Fibroblast of peridontal ligament (primary cell): Measurements from ENCODE around the gene SPATA18.

Experiments
- DNase-seq: peaks from one replicate; pipeline ENCODE4 v3.0.0-alpha.2; 2010; ENCODE audit errors: extremely low read depth

SPATA18 gene, protein sequence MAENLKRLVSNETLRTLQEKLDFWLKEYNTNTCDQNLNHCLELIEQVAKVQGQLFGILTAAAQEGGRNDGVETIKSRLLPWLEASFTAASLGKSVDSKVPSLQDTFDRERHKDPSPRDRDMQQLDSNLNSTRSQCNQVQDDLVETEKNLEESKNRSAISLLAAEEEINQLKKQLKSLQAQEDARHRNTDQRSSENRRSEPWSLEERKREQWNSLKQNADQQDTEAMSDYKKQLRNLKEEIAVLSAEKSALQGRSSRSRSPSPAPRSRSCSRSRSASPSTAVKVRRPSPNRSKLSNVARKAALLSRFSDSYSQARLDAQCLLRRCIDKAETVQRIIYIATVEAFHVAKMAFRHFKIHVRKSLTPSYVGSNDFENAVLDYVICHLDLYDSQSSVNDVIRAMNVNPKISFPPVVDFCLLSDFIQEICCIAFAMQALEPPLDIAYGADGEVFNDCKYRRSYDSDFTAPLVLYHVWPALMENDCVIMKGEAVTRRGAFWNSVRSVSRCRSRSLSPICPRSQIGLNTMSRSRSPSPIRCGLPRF

DNA sequence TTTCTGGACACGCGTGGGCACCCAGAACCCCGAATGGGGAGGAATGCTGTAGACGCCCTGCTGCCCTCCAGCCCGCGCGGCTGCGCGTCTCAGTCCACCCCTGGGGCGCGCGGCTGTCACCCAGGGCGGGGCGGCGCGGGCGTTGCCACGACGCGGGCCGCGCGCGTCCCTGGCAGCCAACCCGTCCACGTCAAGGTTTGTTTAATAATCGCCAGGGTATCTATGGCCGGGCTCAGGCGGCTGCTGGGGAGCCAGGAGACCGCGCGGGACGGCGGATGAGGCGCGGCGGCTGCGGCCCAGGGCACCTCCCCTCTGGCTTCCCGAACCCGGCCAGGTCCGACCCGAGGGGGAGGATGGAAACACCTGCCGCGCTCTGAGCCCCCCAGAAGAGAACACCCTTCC is at the start of gene SPATA18:
TSS of gene SPATA18 (plus strand) at position 92 of the 402 bp plus-strand sequence. CDS start 401 bp downstream, outside the sequence.
- DNase-seq: peak; percentile 30

DNA sequence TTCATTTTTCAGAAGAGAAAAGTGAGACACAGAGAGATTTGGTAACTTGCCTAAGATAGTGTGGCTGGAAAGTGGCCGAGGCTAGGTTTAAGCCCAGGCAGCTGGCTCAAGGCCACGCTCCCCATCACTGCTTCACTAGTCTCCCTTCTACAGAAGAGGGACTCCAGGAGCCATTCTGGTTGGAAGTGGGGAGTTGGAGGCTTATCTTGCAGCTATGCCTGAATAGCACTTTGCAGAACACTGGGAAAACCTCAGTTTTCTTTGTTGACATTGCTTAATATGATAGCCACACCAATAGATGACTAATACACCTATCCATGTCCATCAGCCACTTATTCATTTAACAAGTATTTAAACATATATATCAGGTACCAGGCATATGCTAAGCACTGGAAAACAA is 49.5 kb upstream of the SPATA18 start:
- no peak for DNase-seq

DNA sequence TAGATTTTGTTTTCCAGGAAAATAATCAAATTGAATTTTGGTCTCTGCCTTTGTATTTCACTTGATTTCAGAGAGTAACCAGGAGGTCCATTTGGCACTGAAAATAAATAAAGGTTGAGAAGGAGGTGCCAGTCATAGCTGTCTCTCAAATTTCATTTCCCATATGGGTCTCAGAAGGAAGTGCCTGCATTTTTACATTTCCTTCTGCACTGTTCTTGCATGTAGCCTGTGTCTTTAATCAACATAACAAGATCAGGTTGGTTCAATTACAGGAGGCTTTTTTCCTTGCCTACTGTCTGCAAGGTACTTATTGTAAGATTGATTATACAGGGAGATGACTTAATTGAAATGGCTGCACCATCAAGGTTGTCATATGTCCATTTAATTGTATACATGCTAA is 46.7 kb upstream of the SPATA18 start:
- DNase-seq: no peak

DNA sequence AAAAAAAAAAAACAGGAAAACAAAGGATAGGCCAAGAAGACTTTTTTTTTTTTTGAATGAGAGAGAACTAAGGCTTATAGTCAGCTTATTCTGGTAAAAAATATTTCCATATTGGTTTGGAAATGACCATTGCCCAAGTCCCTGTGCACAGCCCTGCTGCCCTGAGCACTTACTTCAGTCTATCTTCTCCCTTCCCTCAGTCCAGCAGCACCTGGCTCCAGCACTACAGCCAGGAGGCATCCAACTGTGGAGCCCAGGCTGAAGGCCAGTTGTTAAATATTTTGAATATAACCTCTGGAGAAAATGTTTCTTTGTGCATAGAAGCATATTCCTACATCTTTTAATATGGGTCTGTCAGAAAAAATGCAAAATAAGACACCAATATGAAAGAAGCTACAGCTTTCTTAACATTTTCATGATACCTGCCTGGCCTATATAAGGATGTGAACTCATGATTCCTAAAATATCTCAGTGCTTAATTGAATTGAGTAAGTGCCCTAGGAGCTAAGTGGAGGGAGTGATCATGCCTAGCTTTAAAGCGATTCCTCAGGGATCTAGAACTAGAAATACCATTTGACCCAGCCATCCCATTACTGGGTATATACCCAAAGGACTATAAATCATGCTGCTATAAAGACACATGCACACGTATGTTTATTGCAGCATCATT is 45.4 kb upstream of the SPATA18 start:
- no peak for DNase-seq

DNA sequence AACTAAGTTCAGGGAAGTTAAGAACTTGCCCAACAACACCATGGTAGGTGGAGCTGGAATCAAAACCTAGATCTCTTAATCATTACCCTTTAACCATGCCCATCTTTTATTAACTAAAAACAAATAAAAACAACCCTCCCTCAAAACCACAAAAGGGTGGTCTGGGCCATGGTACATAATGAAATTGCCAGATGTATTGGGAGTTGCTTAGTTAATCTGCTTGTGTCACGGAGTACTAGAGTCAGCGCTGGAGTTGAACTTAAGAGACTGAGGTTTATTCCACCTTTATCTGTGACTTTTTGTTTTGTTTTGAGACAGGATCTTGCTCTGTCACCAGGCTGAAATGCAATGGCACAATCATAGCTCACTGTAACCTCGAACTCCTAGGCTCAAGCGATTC is 44.2 kb upstream of the SPATA18 start:
- DNase-seq: no peak

DNA sequence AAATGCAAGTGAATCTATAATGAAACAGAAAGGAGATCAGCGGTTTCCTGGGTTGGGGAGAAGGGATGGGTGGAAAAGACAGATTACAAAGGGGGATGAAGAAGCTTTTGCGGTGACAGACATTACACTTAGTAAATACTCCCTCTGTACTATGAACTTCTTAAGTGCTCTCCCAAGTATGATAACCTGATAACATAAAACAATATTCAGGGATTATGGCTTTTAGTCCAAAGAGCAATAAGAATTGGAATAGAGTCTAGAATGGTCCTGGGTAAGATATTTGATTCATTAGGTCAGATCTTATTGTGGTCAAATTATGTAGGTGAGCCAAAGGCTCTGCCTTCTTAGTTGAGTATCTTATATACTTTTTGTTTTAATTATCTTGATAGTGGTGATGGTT is 40.1 kb upstream of the SPATA18 start:
- no peak for DNase-seq

DNA sequence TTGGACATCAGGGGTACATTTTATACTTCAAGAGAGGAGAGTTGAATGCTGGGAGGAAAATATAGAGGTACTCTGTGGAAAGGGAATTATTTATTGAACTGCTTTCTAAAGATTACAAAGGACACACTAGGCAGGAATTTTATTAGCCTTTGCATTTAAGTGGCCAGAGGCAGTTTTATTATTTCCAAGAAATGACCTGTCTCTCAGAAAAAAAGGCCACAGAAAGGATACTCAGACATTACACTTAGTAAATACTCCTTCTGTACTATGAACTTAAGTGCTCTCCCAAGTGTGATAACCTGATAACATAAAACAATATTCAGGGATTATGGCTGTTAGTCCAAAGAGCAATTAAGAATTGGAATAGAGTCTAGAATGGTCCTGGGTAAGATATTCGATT is 38.5 kb upstream of the SPATA18 start:
- DNase-seq: no peak

DNA sequence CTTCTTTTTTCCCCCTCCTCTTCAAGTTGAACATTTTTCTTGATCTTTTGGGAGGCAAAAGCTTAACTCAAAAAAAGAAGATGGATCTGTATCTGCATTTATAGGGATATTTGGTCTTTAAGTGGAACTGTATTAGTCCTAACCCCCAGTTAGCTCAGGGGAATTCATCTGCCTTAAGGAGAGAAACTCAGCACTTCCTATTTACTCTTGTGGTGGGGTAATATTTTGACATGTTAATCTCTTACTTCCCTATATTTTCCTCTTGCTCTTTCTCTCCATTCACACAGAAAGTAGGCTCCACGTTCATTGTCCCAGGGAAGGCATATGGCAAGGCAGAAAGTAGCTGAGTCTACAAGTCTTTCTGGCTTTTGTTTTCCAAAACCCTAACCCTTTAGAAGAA is 36.2 kb upstream of the SPATA18 start:
- DNase-seq: peak; percentile 10

DNA sequence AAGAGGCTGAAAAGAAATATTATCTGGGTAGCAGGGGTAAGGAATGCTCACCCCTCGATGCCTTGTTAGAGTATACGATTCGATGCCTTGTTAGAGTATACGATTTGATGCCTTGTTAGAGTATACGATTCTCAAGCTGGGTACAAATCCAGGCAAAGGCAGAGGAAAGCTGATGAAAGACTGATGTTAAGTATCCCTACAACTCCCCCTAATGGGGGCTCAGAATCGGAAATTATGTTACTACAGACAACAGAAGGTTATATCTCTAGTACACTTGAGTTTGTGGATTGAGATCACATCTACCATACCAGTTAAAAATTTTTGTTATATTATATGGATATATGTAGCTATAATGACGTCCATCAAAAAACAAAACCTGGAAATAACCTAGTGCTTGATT is 35.7 kb upstream of the SPATA18 start:
- peak; percentile 74 for DNase-seq

DNA sequence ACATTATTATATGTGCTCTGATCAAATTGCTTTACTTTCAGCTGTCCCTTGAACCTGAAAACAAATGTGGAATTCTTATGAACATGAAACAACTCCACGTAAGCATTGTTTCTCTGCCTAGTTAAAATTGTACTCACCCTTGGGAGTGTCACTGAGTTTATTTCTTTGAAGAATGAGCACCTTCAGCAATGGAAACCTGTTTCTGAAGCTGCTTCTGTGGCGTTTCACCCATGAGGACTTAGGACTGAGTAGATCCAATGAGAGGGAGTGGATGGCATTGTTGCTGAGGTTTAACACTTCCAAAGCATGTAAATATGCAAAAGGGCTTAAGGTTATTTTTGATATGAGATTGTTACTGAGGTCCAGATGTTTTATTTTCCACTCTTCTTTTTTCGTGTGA is 34.1 kb upstream of the SPATA18 start:
- no peak for DNase-seq

DNA sequence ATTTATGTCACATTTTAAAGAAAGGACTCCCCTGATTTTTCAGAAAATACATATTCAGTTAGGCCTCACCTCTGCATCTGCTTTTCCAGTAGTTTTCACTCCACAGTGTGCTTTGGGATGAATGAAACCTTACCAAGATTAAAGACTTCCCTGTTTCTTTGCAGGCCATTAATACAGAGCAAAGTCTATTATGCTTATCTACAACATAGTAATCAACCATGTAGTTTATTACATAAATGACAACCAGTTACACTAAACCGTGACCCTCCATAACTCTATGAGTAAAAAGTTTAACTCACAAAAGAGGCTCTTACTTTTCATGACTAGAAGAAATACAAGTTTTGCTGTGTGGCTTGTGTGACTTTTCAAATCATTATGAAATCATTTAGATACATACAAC is 33.3 kb upstream of the SPATA18 start:
- no peak for DNase-seq

DNA sequence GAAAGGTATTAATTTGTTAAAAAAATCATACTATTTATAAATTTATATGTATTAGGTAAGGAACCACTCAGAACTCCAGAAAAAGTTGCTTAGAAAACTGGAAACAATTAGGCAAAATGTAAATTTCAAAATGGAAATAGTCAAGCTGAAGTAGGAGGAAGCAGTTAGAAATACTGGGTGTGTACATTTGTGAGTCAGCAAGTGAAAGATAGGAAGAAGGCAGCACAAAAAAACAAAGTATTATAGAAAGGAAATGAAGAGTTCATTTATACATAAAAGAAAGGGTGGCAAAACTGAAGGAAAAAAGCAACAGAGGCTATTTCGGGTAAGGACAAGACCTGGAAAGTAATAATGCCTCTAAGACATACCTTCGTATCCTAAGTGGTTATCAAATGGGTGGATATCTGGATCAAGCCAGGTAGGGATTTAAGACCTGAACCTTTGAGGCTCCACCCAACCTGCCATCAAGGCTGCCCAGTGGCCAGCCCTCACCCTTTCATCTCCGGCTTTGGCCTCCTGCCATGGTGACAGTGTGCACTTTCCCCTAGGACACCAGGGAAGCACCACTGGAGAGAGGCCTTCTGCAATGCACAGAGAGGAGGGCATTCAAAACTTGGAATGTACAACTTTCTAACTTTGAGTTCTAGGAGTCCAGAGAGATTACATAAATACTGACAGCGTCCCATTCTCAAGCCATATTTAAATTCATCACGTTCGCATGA is 31.0 kb upstream of the SPATA18 start, which contains the start of gene LRRC66:
TSS of gene LRRC66 (minus strand) at position 428 of the 722 bp plus-strand sequence. CDS start 2,750 bp downstream, outside the sequence.
- DNase-seq: peak; percentile 16

DNA sequence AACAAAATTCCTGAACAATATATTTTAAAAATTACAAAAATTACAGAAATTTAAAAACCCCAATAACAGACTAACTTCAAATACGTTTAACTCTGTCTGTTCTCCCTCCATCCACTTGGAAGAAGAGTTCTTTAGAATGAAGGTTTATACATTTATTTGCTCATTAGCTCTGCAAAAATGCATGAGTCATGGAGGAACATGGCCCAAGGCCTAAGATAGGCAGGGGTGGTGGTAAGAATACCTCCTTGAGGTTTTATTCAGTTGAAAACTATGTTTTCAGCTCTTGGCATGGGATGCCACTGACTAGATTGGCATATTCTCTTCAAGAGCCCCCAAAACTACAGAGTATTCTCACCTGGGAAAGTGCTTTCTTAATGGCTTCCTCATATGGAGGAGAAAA is 22.1 kb upstream of the SPATA18 start:
- peak; percentile 65 for DNase-seq

DNA sequence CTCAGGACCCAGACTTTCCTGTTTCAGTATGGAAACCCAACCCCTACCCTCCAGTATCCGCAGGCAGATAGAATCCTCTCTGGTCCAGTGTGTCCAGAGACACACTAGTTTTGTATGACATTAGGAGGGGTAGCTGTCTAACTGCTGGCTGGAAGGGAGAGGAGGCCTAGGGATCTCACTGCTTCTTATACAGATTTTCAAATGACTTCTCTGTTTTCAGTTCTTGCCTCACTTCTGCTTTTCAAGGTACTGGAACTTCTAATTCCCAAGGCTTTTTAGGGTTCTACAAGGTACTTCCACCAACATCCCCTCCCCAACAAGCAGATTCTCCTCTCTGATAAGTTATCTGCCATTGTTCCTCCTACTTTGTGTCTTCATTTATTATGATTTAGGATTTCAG is 19.1 kb upstream of the SPATA18 start:
- DNase-seq: no peak

DNA sequence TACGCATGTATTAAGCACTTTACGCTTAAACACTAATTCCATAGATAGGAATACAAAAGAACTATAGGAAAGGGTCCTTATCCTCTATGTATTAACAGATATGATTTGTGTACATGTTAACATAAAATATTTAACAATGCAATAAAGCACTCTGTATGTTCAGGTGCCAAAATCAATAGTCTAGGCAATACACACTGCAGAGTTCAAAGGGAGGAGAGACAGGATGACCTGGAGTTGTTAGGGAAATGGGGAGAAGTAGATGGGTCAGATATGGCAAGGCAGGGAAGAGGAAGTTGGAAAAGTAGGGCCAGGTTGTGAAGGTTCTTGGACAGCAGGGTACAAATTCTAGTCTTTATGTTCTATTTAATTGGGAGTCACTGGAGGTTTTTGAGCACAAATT is 15.9 kb upstream of the SPATA18 start:
- no peak for DNase-seq

DNA sequence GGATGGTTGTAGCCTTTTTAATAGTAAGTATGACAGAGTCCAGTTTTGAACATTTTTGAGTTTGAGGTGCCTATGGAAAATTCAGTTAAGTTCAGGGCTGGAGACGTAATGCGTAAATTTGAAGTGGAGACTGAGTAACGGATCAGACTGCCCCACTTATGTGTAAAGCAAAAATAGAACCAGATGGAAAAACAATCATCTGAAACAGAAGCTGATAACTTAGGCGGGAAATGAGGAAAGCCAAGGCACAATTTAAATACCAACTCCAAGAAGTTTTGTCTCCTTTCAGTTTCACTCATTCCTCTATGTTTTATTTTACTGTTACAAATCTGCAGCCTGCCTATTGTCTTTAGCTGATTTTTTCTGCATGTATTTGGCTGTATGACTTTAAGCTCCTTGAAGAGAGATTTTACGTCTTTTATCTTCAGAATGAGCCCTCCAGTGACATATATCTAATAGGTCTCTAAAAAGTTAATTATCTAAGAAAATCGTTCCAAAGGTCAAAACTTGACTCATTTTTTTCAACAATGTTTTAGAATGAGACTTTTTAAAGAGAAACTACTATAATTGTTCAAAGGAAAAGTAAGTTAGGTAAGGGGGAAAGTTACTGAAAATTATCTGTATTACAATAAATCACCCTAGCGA is 14.1 kb upstream of the SPATA18 start:
- peak; percentile 70 for DNase-seq

DNA sequence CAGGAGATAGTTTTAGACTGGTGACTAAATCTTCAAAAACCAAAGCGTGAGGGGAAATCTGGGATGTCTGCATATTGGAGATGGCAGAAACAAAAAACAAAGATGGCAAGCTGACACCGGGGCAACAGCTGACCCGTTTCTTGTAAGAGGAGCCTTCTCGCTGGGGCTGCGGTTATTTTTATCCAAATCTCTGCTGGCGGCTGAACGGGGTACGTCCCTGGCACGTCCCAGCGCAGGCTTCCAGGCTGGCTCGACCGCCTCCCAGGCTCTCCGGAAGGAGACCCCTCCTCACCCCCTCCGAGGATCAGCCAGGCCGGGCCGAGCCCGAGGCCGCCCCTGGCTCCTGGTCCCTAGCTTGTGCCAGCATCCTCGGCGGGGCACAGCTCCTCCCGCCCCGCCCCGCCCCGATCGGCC is 13.4 kb upstream of the SPATA18 start:
- peak; percentile 52 for DNase-seq

DNA sequence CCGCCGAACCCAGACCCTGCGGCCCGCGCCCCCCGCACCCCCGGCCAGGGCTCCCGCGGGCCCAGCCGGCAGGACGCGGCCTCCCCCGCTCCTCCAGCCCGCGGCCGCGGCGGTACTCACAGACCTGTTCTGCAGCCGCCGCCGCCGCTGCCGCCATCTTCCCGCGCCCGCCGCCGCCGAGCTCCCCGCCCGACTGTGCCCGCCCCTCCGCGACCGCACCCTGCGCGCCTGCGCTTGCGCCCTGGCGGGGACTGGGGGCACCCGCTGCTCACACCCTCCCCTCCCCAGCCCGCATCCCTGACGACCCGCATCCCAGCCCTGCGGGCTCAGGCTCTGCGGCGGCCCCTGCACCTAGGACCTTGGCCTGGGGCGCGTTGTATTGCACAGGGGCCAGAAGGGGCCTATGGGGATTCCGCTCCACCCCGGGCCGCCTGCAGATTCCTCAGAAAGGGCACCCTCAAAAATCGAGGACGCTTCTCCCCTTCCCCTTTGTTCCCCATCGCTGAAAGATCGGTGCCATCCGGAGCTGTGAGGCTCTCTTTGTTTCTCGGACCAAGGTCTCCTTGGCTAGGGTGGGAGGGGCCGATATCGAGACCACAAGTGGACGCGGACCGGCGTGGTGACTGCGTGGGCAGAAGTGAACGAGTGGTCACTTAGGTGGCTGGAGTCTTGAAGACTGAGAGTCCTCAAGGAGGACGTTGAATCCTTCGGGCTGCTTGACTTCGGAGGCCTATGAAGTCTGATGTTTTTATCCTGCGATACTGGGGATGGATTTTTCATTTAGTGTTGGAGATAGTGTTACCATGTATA is 12.8 kb upstream of the SPATA18 start, which contains the start of gene SGCB:
TSS of gene SGCB (minus strand) at position 197 of the 810 bp plus-strand sequence. CDS start at position 157, 40 bp downstream.
- peak; percentile 28 for DNase-seq

DNA sequence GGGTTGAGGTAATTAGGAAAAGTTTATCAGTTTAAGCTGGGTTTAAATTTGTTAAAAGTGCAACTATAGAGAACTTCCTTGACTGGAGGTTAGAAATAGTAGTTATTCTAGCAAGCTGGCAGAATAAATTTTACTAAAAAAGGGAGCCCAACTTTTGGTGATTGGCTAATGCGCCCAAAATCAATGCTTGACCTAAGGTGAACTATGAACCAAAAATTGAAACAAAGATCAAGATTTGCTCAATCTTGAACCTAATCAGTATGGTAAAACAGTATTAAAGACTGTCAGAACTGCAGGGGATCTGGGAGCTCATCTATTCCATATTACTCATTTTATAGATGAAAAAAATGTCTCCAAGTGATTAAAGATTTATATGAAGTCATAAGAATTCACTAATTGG is 6.1 kb upstream of the SPATA18 start:
- no peak for DNase-seq

DNA sequence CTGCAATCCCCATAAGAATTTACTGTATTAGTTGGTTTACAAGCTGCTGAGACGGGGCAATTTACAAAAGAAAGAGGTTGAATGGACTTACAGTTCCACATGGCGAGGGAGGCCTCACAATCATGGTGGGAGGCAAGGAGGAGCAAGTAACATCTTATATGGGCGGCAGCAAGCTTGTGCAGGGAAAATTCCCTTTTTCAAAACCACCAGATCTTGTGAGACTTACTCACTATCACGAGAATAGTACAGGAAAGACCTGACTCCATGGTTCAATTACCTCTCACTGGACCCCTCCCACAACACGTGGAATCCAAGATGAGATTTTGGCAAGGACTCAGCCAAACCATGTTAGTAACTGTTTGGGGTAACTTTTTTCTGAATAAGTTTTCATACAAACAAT is 1.8 kb upstream of the SPATA18 start:
- no peak for DNase-seq
